DMS153 treated with DMSO at 0.1 percent for 48 hours (cell line): ENCODE results near the gene TIPIN.
"Not testable (repeated sequence)": the region's sequence is repeated elsewhere in the genome, so short reads cannot be mapped to it uniquely, and the experiment has no call there.

Experiments
- DNase-seq: peaks from one replicate; lab custom pipeline; 2025; ENCODE audit not compliant: unreplicated experiment; lab: John Stamatoyannopoulos, UW

TIPIN gene

GRCh38 chr15:66304425-66304824, 52.1 kb downstream of the TIPIN start:
- not testable (repeated sequence) for DNase-seq

- DNase-seq, result no peak
These were observed 53.8 kb downstream of the TIPIN start for GRCh38 chr15:66302489-66303278.

GRCh38 chr15:66298803-66299251, 57.7 kb downstream of the TIPIN start:
- DNase-seq, result no peak

- no peak for DNase-seq
These were observed 60.3 kb downstream of the TIPIN start for GRCh38 chr15:66296186-66296585.

GRCh38 chr15:66294932-66295235, 61.6 kb downstream of the TIPIN start:
- no peak for DNase-seq

GRCh38 chr15:66294157-66294931, 62.1 kb downstream of the TIPIN start:
- DNase-seq, result no peak

- no peak for DNase-seq
These were observed 62.9 kb downstream of the TIPIN start, which contains the start of gene DIS3L for GRCh38 chr15:66293419-66294156. Gene DIS3L, plus strand, starts transcription at chr15:66293568. Its CDS starts 29 bp downstream, at chr15:66293597.

- no peak for DNase-seq
These were observed 63.7 kb downstream of the TIPIN start for GRCh38 chr15:66292571-66293418.

GRCh38 chr15:66291816-66292570, 64.5 kb downstream of the TIPIN start:
- DNase-seq, result no peak

GRCh38 chr15:66290518-66290917, 66.0 kb downstream of the TIPIN start:
- no peak for DNase-seq

- no peak for DNase-seq
These were observed 66.5 kb downstream of the TIPIN start for GRCh38 chr15:66290007-66290406.

GRCh38 chr15:66288551-66289185, 67.8 kb downstream of the TIPIN start:
- no peak for DNase-seq

GRCh38 chr15:66288093-66288492, 68.4 kb downstream of the TIPIN start:
- DNase-seq, result no peak

GRCh38 chr15:66287461-66288057, 68.9 kb downstream of the TIPIN start:
- no peak for DNase-seq
